Measurements from ENCODE around the gene SIK3. TPM values are rescaled to one million over a fixed set of nuclear protein-coding genes. Genes with fewer than 3 reads are reported as not detected.

Gene SIK3
- total RNA-seq, 1 experiment from 2014 or later, result 31.4 TPM

DNA sequence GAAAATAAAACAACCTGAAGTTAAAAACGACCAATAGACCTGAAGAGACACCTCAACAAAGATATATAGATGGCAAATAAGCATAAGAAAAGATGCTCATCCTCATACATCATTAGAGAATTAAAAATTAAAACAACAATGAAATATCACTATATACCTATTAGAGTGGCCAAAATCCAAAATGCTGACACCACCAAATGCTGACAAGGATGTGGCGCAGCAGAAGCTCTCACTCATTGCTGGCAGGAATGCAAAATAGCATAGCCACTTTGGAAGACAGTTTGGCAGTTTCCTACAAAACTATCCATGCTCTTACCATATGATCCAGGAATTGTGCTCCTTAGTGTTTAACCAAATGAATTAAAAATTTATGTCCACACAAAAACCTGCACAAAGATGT, 205.9 kb downstream of the SIK3 start:
- no peaks in the 10 kb centered on the region for H3K79me2 ChIP-seq (ENCODE audit: insufficient read depth, low read length)
- no peaks in the 10 kb centered on the region for H3K9me3 Mint-ChIP-seq
- no peak overlapping the region for H3K4me3 Mint-ChIP-seq
- DNase-seq, result no peak
- H4K8ac ChIP-seq (replicated peaks; ENCODE audit: insufficient read length, low read depth, low read length), result no peak overlapping the region
- H3K27ac ChIP-seq (ENCODE audit: insufficient read length, low read depth, low read length), result no peak overlapping the region
- H3T11ph ChIP-seq (ENCODE audit: low read length), result no peak overlapping the region
- no peak overlapping the region for H3K23ac ChIP-seq (ENCODE audit: insufficient read length, low read depth, low read length)
- no CpG with 5 or more reads among the region's 2 CpGs for WGBS (ENCODE audit: extremely low coverage, insufficient read length, low lambda C conversion rate)
- H3K27me3 ChIP-seq (ENCODE audit: insufficient read depth, low read length), result no peaks in the 10 kb centered on the region
- H2AFZ ChIP-seq (ENCODE audit: low read length), result no peak overlapping the region
- no peak overlapping the region for H2BK15ac ChIP-seq (ENCODE audit: low read depth, low read length)
- H3K9me3 ChIP-seq (ENCODE audit: control insufficient read depth, low read depth, low read length), result no peaks in the 10 kb centered on the region
- no peak overlapping the region for H2BK20ac ChIP-seq (ENCODE audit: low read depth, low read length, poor library complexity, severe bottlenecking)
- no peak overlapping the region for H3K18ac ChIP-seq (ENCODE audit: insufficient read length, low read depth, low read length)
- no peak overlapping the region for H2BK12ac ChIP-seq (ENCODE audit: insufficient read length, low read depth, low read length)
- peaks cover 5 to 38% (median 26%) of the 10 kb centered on the region in 3 experiments; a peak in 6 of 7 replicates for H3K36me3 Mint-ChIP-seq (ENCODE audit: insufficient read depth in 1 of 3, low read depth in 3 of 3)
- no peak overlapping the region for H4K91ac ChIP-seq (ENCODE audit: insufficient read length, low read depth, low read length)
- H4K5ac ChIP-seq (ENCODE audit: insufficient read length, low read depth, low read length), result no peak overlapping the region
- no peak overlapping the region for H3K56ac ChIP-seq (ENCODE audit: insufficient read length, low read depth, low read length)
- H3K9ac ChIP-seq (ENCODE audit: extremely low read depth, insufficient read length, low read length), result no peak overlapping the region
- H2BK120ac ChIP-seq (ENCODE audit: low read depth, low read length, poor library complexity, severe bottlenecking), result no peak overlapping the region
- no peak overlapping the region for H3K4me2 ChIP-seq (ENCODE audit: insufficient read depth, insufficient read length, low read length)
- no peak overlapping the region for H3K14ac ChIP-seq (ENCODE audit: insufficient read depth, low read length)
- no peaks in the 10 kb centered on the region for H3K79me1 ChIP-seq (ENCODE audit: insufficient read depth, low read depth, low read length, poor library complexity, severe bottlenecking)
- H3K23me2 ChIP-seq (ENCODE audit: insufficient read length, low read depth, low read length, poor library complexity, severe bottlenecking), result no peaks in the 10 kb centered on the region
- no peaks in the 10 kb centered on the region for H3K4me1 ChIP-seq (ENCODE audit: insufficient read depth, low read length)
- no peak overlapping the region for H2AK5ac ChIP-seq (ENCODE audit: insufficient read length, low read length)
- H3K4me1 Mint-ChIP-seq, result peaks cover 4 to 5% of the 10 kb centered on the region in 2 experiments; a peak in 3 of 4 replicates
- no peaks in the 10 kb centered on the region for H3K27me3 Mint-ChIP-seq (ENCODE audit: low read depth)
- no peak overlapping the region for H3K4ac ChIP-seq (ENCODE audit: low read depth, low read length)
- H3K27ac Mint-ChIP-seq, result no peak overlapping the region
- TF ChIP-seq, protein P1, sequence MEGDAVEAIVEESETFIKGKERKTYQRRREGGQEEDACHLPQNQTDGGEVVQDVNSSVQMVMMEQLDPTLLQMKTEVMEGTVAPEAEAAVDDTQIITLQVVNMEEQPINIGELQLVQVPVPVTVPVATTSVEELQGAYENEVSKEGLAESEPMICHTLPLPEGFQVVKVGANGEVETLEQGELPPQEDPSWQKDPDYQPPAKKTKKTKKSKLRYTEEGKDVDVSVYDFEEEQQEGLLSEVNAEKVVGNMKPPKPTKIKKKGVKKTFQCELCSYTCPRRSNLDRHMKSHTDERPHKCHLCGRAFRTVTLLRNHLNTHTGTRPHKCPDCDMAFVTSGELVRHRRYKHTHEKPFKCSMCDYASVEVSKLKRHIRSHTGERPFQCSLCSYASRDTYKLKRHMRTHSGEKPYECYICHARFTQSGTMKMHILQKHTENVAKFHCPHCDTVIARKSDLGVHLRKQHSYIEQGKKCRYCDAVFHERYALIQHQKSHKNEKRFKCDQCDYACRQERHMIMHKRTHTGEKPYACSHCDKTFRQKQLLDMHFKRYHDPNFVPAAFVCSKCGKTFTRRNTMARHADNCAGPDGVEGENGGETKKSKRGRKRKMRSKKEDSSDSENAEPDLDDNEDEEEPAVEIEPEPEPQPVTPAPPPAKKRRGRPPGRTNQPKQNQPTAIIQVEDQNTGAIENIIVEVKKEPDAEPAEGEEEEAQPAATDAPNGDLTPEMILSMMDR (conservative IDR thresholded peaks at IDR 0.05), result no peak
- no peaks in the 10 kb centered on the region for H4K20me1 ChIP-seq (ENCODE audit: control insufficient read depth, insufficient read depth, insufficient read length)
- no peak overlapping the region for H2BK5ac ChIP-seq (ENCODE audit: insufficient read length, low read length)
